ENCODE data around the gene COX4I2.

DNA sequence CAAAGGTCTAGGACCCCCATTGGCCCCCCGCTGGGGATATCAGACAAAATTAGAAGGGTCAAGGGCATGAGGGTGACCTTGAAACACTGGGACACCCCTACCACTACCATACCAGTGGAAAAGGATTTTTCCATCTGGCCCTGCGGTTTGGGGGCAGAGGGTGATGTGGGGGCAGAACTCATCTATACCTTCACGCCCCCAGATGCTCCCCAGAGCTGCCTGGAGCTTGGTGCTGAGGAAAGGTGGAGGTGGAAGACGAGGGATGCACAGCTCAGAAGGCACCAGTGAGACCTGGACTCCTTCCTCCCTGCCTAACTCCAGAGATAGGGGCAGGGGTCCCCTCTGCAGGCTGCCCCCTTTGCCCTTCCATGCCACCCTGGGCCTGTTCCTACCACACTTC is 1.1 kb downstream of the COX4I2 start:
- TF ChIP-seq, protein P1, sequence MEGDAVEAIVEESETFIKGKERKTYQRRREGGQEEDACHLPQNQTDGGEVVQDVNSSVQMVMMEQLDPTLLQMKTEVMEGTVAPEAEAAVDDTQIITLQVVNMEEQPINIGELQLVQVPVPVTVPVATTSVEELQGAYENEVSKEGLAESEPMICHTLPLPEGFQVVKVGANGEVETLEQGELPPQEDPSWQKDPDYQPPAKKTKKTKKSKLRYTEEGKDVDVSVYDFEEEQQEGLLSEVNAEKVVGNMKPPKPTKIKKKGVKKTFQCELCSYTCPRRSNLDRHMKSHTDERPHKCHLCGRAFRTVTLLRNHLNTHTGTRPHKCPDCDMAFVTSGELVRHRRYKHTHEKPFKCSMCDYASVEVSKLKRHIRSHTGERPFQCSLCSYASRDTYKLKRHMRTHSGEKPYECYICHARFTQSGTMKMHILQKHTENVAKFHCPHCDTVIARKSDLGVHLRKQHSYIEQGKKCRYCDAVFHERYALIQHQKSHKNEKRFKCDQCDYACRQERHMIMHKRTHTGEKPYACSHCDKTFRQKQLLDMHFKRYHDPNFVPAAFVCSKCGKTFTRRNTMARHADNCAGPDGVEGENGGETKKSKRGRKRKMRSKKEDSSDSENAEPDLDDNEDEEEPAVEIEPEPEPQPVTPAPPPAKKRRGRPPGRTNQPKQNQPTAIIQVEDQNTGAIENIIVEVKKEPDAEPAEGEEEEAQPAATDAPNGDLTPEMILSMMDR (IDR thresholded peaks at IDR 0.05; ENCODE audit: low read depth, low read length), result no peak
- no peak for TF ChIP-seq EZH2phosphoT487 (IDR thresholded peaks at IDR 0.05; ENCODE audit: low read depth)
